ENCODE results near the gene CCDC154. TPM values are rescaled to one million over a fixed set of nuclear protein-coding genes. Genes with fewer than 3 reads are reported as not detected.
A peak's percentile ranks its signal among the peaks of the same experiment; 100 is the strongest.

Gene CCDC154
- total and polyA plus RNA-seq, 9 of the 15 experiments (the other 6 are each of a cell fraction or from before 2014, with no cell fraction given): 0.15 to 1.4 (median 0.20) TPM; not detected in 5

DNA sequence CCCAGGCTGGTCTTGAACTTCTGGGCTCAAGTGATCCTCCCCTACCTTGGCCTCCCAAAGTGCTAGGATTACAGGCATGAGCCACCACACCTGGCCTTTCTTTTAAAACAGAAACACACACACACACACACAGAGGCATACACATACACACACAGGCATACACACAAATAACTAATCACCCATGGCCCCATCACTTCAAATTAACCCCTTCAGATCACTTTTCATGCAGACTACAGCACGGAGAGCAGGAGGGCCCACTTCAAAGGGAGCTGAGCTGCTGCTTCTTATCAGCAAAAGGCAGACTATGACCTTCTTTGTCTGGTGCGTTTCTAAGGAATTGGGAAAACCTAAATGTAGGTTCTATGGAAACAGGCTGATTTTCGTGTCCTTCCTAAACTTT, 28.6 kb upstream of the CCDC154 start (continued):
- TF ChIP-seq, protein P1, sequence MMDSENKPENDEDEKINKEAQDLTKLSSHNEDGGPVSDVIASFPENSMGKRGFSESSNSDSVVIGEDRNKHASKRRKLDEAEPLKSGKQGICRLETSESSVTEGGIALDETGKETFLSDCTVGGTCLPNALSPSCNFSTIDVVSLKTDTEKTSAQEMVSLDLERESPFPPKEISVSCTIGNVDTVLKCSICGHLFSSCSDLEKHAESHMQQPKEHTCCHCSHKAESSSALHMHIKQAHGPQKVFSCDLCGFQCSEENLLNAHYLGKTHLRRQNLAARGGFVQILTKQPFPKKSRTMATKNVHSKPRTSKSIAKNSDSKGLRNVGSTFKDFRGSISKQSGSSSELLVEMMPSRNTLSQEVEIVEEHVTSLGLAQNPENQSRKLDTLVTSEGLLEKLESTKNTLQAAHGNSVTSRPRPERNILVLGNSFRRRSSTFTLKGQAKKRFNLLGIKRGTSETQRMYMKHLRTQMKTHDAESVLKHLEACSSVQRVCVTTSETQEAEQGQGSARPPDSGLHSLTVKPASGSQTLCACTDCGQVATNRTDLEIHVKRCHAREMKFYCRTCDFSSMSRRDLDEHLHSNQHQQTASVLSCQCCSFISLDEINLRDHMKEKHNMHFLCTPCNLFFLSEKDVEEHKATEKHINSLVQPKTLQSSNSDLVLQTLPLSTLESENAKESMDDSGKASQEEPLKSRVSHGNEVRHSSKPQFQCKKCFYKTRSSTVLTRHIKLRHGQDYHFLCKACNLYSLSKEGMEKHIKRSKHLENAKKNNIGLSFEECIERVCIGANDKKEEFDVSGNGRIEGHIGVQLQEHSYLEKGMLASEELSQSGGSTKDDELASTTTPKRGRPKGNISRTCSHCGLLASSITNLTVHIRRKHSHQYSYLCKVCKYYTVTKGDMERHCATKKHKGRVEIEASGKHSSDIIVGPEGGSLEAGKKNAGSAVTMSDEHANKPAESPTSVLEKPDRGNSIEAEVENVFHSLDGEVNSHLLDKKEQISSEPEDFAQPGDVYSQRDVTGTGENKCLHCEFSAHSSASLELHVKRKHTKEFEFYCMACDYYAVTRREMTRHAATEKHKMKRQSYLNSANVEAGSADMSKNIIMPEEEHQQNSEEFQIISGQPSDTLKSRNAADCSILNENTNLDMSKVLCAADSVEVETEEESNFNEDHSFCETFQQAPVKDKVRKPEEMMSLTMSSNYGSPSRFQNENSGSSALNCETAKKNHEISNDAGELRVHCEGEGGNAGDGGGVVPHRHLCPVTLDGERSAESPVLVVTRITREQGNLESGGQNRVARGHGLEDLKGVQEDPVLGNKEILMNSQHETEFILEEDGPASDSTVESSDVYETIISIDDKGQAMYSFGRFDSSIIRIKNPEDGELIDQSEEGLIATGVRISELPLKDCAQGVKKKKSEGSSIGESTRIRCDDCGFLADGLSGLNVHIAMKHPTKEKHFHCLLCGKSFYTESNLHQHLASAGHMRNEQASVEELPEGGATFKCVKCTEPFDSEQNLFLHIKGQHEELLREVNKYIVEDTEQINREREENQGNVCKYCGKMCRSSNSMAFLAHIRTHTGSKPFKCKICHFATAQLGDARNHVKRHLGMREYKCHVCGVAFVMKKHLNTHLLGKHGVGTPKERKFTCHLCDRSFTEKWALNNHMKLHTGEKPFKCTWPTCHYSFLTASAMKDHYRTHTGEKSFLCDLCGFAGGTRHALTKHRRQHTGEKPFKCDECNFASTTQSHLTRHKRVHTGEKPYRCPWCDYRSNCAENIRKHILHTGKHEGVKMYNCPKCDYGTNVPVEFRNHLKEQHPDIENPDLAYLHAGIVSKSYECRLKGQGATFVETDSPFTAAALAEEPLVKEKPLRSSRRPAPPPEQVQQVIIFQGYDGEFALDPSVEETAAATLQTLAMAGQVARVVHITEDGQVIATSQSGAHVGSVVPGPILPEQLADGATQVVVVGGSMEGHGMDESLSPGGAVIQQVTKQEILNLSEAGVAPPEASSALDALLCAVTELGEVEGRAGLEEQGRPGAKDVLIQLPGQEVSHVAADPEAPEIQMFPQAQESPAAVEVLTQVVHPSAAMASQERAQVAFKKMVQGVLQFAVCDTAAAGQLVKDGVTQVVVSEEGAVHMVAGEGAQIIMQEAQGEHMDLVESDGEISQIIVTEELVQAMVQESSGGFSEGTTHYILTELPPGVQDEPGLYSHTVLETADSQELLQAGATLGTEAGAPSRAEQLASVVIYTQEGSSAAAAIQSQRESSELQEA (IDR thresholded peaks at IDR 0.05; ENCODE audit: low read depth): peak; percentile 80
- TF ChIP-seq JUND (IDR thresholded peaks at IDR 0.05; ENCODE audit: borderline replicate concordance, low read depth, low read length) (no peak), JUND (tag; IDR thresholded peaks at IDR 0.05; ENCODE audit: borderline replicate concordance, low read depth, low read length) (no peak), HNRNPLL (IDR thresholded peaks at IDR 0.05; ENCODE audit: low read depth, low read length, poor library complexity, severe bottlenecking) (no peak), GATAD2A (IDR thresholded peaks at IDR 0.05) (peak; percentile 97), NFYB (IDR thresholded peaks at IDR 0.05; ENCODE audit: extremely low read depth, insufficient read length) (no peak), POLR2A (conservative IDR thresholded peaks at IDR 0.05) (0 out of 2 replicates have a peak, but pooled peaks have one; percentile 21), HDAC6 (IDR thresholded peaks at IDR 0.05; ENCODE audit: low read depth, low read length) (no peak), ZFP30 (CRISPR knock-in tag; IDR thresholded peaks at IDR 0.05; ENCODE audit: borderline replicate concordance) (no peak), CCAR2 (IDR thresholded peaks at IDR 0.05; ENCODE audit: low read depth, low read length) (no peak), KHSRP (IDR thresholded peaks at IDR 0.05) (no peak), TRIM24 (IDR thresholded peaks at IDR 0.05) (0 out of 4 replicates have a peak, but pooled peaks of 1 of the 2 experiments have one; percentile 14)
- TF ChIP-seq, protein P2, sequence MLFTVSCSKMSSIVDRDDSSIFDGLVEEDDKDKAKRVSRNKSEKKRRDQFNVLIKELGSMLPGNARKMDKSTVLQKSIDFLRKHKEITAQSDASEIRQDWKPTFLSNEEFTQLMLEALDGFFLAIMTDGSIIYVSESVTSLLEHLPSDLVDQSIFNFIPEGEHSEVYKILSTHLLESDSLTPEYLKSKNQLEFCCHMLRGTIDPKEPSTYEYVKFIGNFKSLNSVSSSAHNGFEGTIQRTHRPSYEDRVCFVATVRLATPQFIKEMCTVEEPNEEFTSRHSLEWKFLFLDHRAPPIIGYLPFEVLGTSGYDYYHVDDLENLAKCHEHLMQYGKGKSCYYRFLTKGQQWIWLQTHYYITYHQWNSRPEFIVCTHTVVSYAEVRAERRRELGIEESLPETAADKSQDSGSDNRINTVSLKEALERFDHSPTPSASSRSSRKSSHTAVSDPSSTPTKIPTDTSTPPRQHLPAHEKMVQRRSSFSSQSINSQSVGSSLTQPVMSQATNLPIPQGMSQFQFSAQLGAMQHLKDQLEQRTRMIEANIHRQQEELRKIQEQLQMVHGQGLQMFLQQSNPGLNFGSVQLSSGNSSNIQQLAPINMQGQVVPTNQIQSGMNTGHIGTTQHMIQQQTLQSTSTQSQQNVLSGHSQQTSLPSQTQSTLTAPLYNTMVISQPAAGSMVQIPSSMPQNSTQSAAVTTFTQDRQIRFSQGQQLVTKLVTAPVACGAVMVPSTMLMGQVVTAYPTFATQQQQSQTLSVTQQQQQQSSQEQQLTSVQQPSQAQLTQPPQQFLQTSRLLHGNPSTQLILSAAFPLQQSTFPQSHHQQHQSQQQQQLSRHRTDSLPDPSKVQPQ (CRISPR knock-in tag; IDR thresholded peaks at IDR 0.05; ENCODE audit: borderline replicate concordance): no peak
- TF ChIP-seq, protein P3, sequence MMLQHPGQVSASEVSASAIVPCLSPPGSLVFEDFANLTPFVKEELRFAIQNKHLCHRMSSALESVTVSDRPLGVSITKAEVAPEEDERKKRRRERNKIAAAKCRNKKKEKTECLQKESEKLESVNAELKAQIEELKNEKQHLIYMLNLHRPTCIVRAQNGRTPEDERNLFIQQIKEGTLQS (IDR thresholded peaks at IDR 0.05): no peak
- TF ChIP-seq, protein P3 (CRISPR knock-in tag; conservative IDR thresholded peaks at IDR 0.05): no peak
- TF ChIP-seq, protein P4, sequence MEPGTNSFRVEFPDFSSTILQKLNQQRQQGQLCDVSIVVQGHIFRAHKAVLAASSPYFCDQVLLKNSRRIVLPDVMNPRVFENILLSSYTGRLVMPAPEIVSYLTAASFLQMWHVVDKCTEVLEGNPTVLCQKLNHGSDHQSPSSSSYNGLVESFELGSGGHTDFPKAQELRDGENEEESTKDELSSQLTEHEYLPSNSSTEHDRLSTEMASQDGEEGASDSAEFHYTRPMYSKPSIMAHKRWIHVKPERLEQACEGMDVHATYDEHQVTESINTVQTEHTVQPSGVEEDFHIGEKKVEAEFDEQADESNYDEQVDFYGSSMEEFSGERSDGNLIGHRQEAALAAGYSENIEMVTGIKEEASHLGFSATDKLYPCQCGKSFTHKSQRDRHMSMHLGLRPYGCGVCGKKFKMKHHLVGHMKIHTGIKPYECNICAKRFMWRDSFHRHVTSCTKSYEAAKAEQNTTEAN (CRISPR knock-in tag; IDR thresholded peaks at IDR 0.05): no peak
